GM23338 (cell line): Measurements from ENCODE around the gene TAS2R40.

Experiments
- CREB1 ChIP-seq: fragments of 250-450 bp; sonication (Bioruptor Pico); IDR thresholded peaks from 2 replicates; pipeline ENCODE4 v1.5.0; 2020; ENCODE audit warnings: low read depth, mild to moderate bottlenecking, moderate library complexity
- EZH2 ChIP-seq: fragments of 200-600 bp; sonication (generic); IDR thresholded peaks from one replicate; pipeline ENCODE4 v1.8.0; 2017; ENCODE audit warnings: antibody characterized with exemption, mild to moderate bottlenecking, low read depth; ENCODE audit not compliant: unreplicated experiment
- EZH2phosphoT487 ChIP-seq: fragments of 200-600 bp; sonication (generic); IDR thresholded peaks from one replicate; pipeline ENCODE4 v1.8.1; 2018; ENCODE audit warnings: antibody characterized with exemption; ENCODE audit not compliant: unreplicated experiment
- NANOG ChIP-seq: IDR thresholded peaks from 2 replicates; pipeline ENCODE4 v1.6.1; 2016; ENCODE audit warnings: antibody characterized with exemption, borderline replicate concordance
- POLR2AphosphoS5 ChIP-seq: IDR thresholded peaks from 2 replicates; pipeline ENCODE4 v1.6.1; 2016; ENCODE audit warnings: antibody characterized with exemption, low read depth
- ZNF114 ChIP-seq: fragments of 250-450 bp; sonication (Bioruptor Pico); IDR thresholded peaks from 2 replicates; pipeline ENCODE4 v1.5.0; 2020; ENCODE audit warnings: mild to moderate bottlenecking, moderate library complexity
- TF ChIP-seq, protein P1 (sequence below), 2 experiments: fragments of 200-600 bp in 1 of 2; sonication (generic) in 1 of 2; conservative IDR thresholded peaks; 2 replicates each; pipeline versions ENCODE4 v1.5.1 to v1.6.1; 2016 to 2017; ENCODE audit warnings: antibody characterized with exemption in 2 of 2, low read depth in 2 of 2, mild to moderate bottlenecking in 2 of 2, moderate library complexity in 1 of 2
- TF ChIP-seq, protein P2 (sequence below): IDR thresholded peaks from 2 replicates; pipeline ENCODE4 v1.6.1; 2016; ENCODE audit warnings: antibody characterized with exemption
- TF ChIP-seq, protein P3 (sequence below): IDR thresholded peaks from one replicate; pipeline ENCODE4 v1.6.1; 2018; ENCODE audit warnings: antibody characterized with exemption; ENCODE audit not compliant: unreplicated experiment
- TF ChIP-seq, protein P4 (sequence below): fragments of 250-450 bp; sonication (Bioruptor Pico); IDR thresholded peaks from 2 replicates; pipeline ENCODE4 v1.5.0; 2020; ENCODE audit warnings: mild to moderate bottlenecking, moderate library complexity

DNA sequence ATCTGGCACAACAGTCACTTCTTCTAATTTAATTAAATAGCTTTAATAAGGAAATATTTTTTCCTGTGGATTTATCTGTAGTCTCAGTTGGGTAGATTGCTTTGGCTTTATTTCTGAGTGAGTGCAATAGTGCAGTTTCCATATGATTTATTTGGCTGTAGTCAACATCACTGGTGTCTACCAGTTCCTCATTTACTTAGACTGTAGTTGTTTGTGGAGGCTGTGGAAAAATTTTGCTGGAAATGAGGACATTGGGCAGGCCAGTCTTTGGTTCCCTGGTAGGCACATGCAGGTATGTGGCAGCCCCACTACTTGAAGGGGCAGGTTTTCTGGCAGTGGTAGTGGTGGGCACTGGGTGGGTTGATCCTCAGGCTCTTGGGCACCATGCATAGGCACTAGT lies 15.5 kb downstream of the TAS2R40 start:
- TF ChIP-seq, protein P1, sequence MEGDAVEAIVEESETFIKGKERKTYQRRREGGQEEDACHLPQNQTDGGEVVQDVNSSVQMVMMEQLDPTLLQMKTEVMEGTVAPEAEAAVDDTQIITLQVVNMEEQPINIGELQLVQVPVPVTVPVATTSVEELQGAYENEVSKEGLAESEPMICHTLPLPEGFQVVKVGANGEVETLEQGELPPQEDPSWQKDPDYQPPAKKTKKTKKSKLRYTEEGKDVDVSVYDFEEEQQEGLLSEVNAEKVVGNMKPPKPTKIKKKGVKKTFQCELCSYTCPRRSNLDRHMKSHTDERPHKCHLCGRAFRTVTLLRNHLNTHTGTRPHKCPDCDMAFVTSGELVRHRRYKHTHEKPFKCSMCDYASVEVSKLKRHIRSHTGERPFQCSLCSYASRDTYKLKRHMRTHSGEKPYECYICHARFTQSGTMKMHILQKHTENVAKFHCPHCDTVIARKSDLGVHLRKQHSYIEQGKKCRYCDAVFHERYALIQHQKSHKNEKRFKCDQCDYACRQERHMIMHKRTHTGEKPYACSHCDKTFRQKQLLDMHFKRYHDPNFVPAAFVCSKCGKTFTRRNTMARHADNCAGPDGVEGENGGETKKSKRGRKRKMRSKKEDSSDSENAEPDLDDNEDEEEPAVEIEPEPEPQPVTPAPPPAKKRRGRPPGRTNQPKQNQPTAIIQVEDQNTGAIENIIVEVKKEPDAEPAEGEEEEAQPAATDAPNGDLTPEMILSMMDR (conservative IDR thresholded peaks at IDR 0.05; ENCODE audit: low read depth in 2 of 2) = no peak
- TF ChIP-seq EZH2 (no peak), NANOG (no peak), POLR2AphosphoS5 (no peak), EZH2phosphoT487 (no peak), ZNF114 (CRISPR knock-in tag) (no peak), CREB1 (CRISPR knock-in tag) (no peak)
- TF ChIP-seq, protein P2, sequence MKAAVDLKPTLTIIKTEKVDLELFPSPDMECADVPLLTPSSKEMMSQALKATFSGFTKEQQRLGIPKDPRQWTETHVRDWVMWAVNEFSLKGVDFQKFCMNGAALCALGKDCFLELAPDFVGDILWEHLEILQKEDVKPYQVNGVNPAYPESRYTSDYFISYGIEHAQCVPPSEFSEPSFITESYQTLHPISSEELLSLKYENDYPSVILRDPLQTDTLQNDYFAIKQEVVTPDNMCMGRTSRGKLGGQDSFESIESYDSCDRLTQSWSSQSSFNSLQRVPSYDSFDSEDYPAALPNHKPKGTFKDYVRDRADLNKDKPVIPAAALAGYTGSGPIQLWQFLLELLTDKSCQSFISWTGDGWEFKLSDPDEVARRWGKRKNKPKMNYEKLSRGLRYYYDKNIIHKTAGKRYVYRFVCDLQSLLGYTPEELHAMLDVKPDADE = no peak
- TF ChIP-seq, protein P3, sequence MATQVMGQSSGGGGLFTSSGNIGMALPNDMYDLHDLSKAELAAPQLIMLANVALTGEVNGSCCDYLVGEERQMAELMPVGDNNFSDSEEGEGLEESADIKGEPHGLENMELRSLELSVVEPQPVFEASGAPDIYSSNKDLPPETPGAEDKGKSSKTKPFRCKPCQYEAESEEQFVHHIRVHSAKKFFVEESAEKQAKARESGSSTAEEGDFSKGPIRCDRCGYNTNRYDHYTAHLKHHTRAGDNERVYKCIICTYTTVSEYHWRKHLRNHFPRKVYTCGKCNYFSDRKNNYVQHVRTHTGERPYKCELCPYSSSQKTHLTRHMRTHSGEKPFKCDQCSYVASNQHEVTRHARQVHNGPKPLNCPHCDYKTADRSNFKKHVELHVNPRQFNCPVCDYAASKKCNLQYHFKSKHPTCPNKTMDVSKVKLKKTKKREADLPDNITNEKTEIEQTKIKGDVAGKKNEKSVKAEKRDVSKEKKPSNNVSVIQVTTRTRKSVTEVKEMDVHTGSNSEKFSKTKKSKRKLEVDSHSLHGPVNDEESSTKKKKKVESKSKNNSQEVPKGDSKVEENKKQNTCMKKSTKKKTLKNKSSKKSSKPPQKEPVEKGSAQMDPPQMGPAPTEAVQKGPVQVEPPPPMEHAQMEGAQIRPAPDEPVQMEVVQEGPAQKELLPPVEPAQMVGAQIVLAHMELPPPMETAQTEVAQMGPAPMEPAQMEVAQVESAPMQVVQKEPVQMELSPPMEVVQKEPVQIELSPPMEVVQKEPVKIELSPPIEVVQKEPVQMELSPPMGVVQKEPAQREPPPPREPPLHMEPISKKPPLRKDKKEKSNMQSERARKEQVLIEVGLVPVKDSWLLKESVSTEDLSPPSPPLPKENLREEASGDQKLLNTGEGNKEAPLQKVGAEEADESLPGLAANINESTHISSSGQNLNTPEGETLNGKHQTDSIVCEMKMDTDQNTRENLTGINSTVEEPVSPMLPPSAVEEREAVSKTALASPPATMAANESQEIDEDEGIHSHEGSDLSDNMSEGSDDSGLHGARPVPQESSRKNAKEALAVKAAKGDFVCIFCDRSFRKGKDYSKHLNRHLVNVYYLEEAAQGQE = no peak
- TF ChIP-seq, protein P4, sequence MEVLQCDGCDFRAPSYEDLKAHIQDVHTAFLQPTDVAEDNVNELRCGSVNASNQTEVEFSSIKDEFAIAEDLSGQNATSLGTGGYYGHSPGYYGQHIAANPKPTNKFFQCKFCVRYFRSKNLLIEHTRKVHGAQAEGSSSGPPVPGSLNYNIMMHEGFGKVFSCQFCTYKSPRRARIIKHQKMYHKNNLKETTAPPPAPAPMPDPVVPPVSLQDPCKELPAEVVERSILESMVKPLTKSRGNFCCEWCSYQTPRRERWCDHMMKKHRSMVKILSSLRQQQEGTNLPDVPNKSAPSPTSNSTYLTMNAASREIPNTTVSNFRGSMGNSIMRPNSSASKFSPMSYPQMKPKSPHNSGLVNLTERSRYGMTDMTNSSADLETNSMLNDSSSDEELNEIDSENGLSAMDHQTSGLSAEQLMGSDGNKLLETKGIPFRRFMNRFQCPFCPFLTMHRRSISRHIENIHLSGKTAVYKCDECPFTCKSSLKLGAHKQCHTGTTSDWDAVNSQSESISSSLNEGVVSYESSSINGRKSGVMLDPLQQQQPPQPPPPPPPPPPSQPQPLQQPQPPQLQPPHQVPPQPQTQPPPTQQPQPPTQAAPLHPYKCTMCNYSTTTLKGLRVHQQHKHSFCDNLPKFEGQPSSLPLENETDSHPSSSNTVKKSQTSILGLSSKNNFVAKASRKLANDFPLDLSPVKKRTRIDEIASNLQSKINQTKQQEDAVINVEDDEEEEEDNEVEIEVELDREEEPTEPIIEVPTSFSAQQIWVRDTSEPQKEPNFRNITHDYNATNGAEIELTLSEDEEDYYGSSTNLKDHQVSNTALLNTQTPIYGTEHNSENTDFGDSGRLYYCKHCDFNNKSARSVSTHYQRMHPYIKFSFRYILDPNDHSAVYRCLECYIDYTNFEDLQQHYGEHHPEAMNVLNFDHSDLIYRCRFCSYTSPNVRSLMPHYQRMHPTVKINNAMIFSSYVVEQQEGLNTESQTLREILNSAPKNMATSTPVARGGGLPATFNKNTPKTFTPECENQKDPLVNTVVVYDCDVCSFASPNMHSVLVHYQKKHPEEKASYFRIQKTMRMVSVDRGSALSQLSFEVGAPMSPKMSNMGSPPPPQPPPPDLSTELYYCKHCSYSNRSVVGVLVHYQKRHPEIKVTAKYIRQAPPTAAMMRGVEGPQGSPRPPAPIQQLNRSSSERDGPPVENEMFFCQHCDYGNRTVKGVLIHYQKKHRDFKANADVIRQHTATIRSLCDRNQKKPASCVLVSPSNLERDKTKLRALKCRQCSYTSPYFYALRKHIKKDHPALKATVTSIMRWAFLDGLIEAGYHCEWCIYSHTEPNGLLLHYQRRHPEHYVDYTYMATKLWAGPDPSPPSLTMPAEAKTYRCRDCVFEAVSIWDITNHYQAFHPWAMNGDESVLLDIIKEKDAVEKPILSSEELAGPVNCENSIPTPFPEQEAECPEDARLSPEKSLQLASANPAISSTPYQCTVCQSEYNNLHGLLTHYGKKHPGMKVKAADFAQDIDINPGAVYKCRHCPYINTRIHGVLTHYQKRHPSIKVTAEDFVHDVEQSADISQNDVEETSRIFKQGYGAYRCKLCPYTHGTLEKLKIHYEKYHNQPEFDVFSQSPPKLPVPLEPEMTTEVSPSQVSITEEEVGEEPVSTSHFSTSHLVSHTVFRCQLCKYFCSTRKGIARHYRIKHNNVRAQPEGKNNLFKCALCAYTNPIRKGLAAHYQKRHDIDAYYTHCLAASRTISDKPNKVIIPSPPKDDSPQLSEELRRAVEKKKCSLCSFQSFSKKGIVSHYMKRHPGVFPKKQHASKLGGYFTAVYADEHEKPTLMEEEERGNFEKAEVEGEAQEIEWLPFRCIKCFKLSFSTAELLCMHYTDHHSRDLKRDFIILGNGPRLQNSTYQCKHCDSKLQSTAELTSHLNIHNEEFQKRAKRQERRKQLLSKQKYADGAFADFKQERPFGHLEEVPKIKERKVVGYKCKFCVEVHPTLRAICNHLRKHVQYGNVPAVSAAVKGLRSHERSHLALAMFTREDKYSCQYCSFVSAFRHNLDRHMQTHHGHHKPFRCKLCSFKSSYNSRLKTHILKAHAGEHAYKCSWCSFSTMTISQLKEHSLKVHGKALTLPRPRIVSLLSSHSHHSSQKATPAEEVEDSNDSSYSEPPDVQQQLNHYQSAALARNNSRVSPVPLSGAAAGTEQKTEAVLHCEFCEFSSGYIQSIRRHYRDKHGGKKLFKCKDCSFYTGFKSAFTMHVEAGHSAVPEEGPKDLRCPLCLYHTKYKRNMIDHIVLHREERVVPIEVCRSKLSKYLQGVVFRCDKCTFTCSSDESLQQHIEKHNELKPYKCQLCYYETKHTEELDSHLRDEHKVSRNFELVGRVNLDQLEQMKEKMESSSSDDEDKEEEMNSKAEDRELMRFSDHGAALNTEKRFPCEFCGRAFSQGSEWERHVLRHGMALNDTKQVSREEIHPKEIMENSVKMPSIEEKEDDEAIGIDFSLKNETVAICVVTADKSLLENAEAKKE (CRISPR knock-in tag) = no peak
